Measurements from ENCODE around the gene NPIPA1.
"Not testable (repeated sequence)": the region's sequence is repeated elsewhere in the genome, so short reads cannot be mapped to it uniquely, and the experiment has no call there.

Gene NPIPA1

DNA sequence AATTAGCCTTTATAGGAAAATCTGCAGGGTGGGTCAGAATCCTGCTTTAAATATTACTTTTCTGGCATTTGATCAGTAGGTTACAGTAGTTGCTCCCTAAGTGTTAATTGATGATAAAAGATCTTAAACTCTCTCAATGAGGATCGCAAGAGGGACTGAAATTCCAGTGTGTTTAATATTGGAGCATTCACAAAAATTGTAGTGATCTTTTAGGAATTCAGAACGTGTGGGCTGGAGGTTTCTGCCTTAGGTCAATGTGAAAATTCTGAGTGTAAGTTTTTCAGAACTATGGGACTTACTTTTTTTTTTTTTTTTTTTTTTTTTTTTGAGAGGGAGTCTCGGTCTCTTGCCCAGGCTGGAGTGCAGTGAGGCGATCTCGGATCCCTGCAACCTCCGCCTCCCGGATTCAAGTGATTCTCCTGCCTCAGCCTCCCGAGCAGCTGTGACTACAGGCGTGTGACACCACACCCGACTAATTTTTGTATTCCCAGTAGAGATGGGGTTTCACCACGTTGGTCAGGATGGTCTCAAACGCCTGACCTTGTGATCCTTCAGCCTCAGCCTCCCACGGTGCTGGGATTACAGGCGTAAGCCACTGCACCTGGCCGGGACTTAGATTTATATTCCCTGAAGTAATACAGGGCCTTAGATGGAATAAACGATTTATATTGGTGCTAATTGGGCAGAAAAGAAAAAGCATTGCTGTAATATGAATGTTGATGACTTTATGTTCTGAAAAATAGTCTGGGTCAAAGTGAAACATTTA lies 39.9 kb downstream of the NPIPA1 start:
- DNase-seq (ENCODE audit: low read depth) = not testable (repeated sequence)

GRCh38 chr16:14978281-14978680 lies 41.0 kb downstream of the NPIPA1 start:
- not testable (repeated sequence) for DNase-seq (ENCODE audit: low read depth)

GRCh38 chr16:14978908-14979307 lies 41.7 kb downstream of the NPIPA1 start:
- not testable (repeated sequence) for DNase-seq (ENCODE audit: low read depth)

GRCh38 chr16:14981234-14981633 lies 44.0 kb downstream of the NPIPA1 start:
- not testable (repeated sequence) for DNase-seq (ENCODE audit: low read depth)

DNA sequence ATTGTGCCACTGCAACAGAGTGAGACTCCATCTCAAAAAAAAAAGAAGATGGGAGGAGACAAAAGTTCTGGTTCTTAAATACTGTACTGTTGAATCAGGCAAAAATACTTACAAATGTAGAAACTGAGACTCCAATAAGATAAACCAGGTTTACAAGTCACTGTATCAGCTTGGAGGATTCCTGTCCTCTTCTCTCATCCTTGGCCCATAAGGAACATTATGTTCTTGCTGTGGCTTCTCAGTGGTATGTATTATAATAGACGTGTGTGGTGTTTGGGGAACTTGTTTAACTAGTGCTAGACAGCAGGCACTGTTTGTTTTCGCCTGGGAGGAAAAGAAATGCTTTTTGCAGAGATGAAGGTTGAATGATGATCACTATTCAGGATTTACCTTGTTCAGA lies 45.3 kb downstream of the NPIPA1 start:
- not testable (repeated sequence) for DNase-seq (ENCODE audit: low read depth)

DNA sequence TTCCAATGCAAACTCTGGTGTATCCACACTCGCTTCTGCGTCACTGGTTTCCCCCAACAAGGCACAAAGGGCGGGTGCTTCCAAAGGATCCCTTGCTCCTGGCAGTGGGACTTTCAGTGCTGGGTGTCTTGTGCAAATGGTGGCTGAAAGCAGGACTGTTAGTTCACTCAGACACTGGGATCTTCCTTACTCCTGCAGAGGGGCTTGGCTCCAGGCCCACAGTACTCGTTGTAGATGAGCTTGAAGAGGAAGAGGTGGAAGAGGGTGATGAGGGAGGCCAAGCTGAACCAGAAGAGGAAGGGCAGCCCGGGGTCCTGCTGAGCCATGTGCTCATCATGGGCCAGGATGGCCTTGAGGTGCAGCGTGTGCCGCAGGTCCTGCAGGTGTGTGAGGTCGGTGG lies 50.8 kb downstream of the NPIPA1 start:
- not testable (repeated sequence) for DNase-seq (ENCODE audit: low read depth)

DNA sequence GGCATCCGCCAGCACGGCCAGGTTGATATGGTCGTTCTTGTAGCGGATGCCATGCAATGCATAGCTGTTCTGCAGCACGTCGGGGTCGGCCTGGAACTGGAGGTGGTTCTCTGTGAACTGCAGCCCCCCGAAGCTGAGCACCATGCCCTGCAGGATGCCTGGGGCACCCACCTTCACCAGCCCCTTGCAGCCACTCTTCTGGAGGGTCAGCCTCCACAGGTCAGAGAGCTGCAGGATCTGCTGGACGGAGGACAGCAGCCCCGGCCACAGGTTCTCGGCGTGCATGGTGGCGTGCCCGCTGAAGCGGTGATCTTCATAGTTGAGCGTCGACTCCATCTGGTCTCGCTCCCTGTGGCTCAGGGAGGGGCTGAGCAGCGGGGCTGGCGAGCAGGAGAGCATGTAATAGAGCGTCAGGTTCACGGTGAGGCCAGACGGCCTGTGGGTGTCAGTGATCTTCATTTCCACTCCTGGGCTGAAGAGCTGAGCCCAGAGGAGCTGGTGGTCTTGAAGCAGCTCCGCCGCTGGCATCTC lies 51.5 kb downstream of the NPIPA1 start:
- not testable (repeated sequence) for DNase-seq (ENCODE audit: low read depth)

GRCh38 chr16:14989291-14990281 lies 52.3 kb downstream of the NPIPA1 start:
- DNase-seq (ENCODE audit: low read depth) = not testable (repeated sequence)

DNA sequence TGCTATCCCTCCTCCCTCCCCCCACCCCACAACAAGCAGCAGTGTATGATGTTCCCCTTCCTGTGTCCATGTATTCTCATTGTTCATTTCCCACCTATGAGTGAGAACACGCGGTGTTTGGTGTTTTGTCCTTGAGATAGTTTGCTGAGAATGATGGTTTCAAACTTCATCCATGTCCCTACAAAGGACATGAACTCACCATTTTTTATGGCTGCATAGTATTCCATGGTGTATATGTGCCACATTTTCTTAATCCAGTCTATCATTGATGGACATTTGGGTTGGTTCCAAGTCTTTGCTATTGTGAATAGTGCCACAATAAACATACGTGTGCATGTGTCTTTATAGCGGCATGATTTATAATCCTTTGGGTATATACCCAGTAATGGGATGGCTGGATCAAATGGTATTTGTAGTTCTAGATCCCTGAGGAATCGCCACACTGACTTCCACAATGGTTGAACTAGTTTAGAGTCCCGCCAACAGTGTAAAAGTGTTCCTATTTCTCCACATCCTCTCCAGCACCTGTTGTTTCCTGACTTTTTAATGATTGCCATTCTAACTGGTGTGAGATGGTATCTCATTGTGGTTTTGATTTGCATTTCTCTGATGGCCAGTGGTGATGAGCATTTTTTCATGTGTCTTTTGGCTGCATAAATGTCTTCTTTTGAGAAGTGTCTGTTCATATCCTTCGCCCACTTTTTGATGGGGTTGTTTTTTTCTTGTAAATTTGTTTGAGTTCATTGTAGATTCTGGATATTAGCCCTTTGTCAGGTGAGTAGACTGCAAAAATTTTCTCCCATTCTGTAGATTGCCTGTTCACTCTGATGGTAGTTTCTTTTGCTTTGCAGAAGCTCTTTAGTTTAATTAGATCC lies 56.3 kb downstream of the NPIPA1 start:
- DNase-seq (ENCODE audit: low read depth) = not testable (repeated sequence)

DNA sequence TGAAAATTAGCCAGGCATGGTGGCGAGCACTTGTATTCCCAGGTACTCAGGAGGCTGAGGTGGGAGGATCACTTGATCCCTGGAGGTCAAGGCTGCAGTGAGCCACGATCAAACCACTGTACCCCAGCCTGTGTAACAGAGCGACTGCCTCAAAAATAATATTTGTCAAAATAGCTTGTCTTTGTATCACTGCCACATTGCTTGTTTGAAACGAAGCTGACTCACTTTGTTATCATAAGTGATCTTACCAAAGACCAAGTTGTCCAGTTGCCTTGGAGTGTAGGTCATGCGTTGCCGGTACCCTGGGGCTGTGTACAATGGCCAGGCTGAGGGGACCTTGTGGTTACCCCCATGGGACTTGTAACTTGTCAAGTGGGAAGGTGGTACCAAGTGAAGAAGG lies 59.5 kb downstream of the NPIPA1 start:
- not testable (repeated sequence) for DNase-seq (ENCODE audit: low read depth)

- not testable (repeated sequence) for DNase-seq (ENCODE audit: low read depth)
These were observed 61.1 kb downstream of the NPIPA1 start for GRCh38 chr16:14998300-14998699.

DNA sequence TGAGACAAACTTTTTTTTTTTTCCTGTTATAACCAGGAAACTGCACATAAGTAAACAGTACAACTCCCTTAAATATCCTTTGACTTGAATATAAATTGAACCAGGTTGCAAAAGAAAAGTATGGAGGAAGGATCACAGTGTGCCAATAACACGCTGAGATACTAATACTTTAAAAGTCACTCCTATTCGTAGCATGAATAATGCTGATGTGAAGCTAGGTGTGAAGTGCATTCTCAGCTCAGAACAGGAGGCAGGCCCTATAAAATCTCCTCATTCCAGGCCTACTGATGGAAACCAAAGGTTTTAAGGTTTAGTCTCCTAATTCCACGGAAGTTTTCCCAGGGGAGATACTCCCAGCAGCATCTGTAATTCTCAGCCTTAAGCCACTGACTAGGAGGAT lies 62.6 kb downstream of the NPIPA1 start:
- DNase-seq (ENCODE audit: low read depth) = not testable (repeated sequence)
